ENCODE results near the gene SURF2. TPM values are rescaled to one million over a fixed set of nuclear protein-coding genes. Genes with fewer than 3 reads are reported as not detected.
"Not testable (repeated sequence)": the region's sequence is repeated elsewhere in the genome, so short reads cannot be mapped to it uniquely, and the experiment has no call there.

SURF2 gene
- 10 to 100 TPM in 3 of 4 donors, 1 to 10 TPM in 1; 3.7 to 21.4 (median 17.9) TPM for total RNA-seq

- intact Hi-C loops (cut with DNase I; ENCODE audit: low total_unique reads) = no loop called here
- H3K9me3 ChIP-seq = no peaks in the 10 kb centered on the region
- H3K36me3 ChIP-seq = peaks cover 0 to 13% (median 5%) of the 10 kb centered on the region in 4 donors
- DNase-seq = peak; percentile 93
- 0 to 1% methylated on average over 3 to 45 of the region's 78 CpGs for WGBS, 2 donors (ENCODE audit: low coverage in 1 of 2)
- H3K4me3 ChIP-seq = peak within 1 kb of the TSS; percentile 77 to 95 (median 86)
- TF ChIP-seq CTCF (IDR thresholded peaks at IDR 0.05) (peak in 2 of 5 experiments; percentile 22 to 42), EP300 (IDR thresholded peaks at IDR 0.05; ENCODE audit: low read depth) (no peak), POLR2A (IDR thresholded peaks at IDR 0.05) (peak; percentile 51), POLR2AphosphoS5 (IDR thresholded peaks at IDR 0.05) (peak; percentile 70 to 93 (median 88))
- in situ Hi-C loops (cut with MboI; ENCODE audit: low pct_ligation_motif_present in 1 of 4, low pct_unique_long_range_greater_than_20kb in 1 of 4, low sequenced_read_pairs in 3 of 4) = no loop called here
- peak within 1 kb of the TSS; percentile 81 to 92 (median 86) for H3K27ac ChIP-seq
- peaks cover 12 to 25% (median 18%) of the 10 kb centered on the region in 4 donors for H3K4me1 ChIP-seq
- H3K27me3 ChIP-seq = no peaks in the 10 kb centered on the region
These were observed at the start of gene SURF2, which contains the start of gene SURF1 for GRCh38 chr9:133356391-133357091. Gene SURF2 (plus strand): TSS chr9:133356550. CDS start chr9:133356593, 43 bp downstream. Gene SURF1 (minus strand): TSS chr9:133356487. CDS start chr9:133356453, 34 bp downstream.

- Histone ChIP-seq H3K27me3 (no peaks in the 10 kb centered on the region), H3K27ac (no peak overlapping the region), H3K4me1 (no peaks in the 10 kb centered on the region), H3K36me3 (no peaks in the 10 kb centered on the region), H3K9me3 (no peaks in the 10 kb centered on the region), H3K4me3 (no peak overlapping the region)
- WGBS, 2 donors (ENCODE audit: low coverage in 1 of 2) = 74 to 76% methylated on average over 8 to 16 of the region's 16 CpGs
- DNase-seq = no peak
- in situ Hi-C loops (cut with MboI; ENCODE audit: low pct_ligation_motif_present in 1 of 4, low pct_unique_long_range_greater_than_20kb in 1 of 4, low sequenced_read_pairs in 3 of 4) = no loop called here
- intact Hi-C loops (cut with DNase I; ENCODE audit: low total_unique reads) = no loop called here
- no peak for TF ChIP-seq POLR2AphosphoS5 (IDR thresholded peaks at IDR 0.05)
- no peak for TF ChIP-seq CTCF (IDR thresholded peaks at IDR 0.05)
- no peak for TF ChIP-seq EP300 (IDR thresholded peaks at IDR 0.05; ENCODE audit: low read depth)
- TF ChIP-seq POLR2A (IDR thresholded peaks at IDR 0.05) = no peak
These were observed 49.0 kb upstream of the SURF2 start for GRCh38 chr9:133307301-133307700.

GRCh38 chr9:133309608-133310007 is 46.7 kb upstream of the SURF2 start:
- DNase-seq = no peak
- Histone ChIP-seq H3K4me1 (no peaks in the 10 kb centered on the region), H3K36me3 (no peaks in the 10 kb centered on the region), H3K9me3 (no peaks in the 10 kb centered on the region), H3K4me3 (no peak overlapping the region), H3K27me3 (no peaks in the 10 kb centered on the region), H3K27ac (no peak overlapping the region)
- in situ Hi-C loops (cut with MboI; ENCODE audit: low pct_ligation_motif_present in 1 of 4, low pct_unique_long_range_greater_than_20kb in 1 of 4, low sequenced_read_pairs in 3 of 4) (no loop called here), intact Hi-C loops (cut with DNase I; ENCODE audit: low total_unique reads) (no loop called here)
- 87 to 93% methylated on average over 6 of the region's 6 CpGs for WGBS, 2 donors (ENCODE audit: low coverage in 1 of 2)
- TF ChIP-seq POLR2AphosphoS5 (IDR thresholded peaks at IDR 0.05) (no peak), POLR2A (IDR thresholded peaks at IDR 0.05) (no peak), CTCF (IDR thresholded peaks at IDR 0.05) (no peak), EP300 (IDR thresholded peaks at IDR 0.05; ENCODE audit: low read depth) (no peak)

- H3K9me3 ChIP-seq = no peaks in the 10 kb centered on the region
- H3K36me3 ChIP-seq = no peaks in the 10 kb centered on the region
- TF ChIP-seq EP300 (IDR thresholded peaks at IDR 0.05; ENCODE audit: low read depth) = no peak
- TF ChIP-seq POLR2A (IDR thresholded peaks at IDR 0.05) = no peak
- no peak for TF ChIP-seq CTCF (IDR thresholded peaks at IDR 0.05)
- TF ChIP-seq POLR2AphosphoS5 (IDR thresholded peaks at IDR 0.05) = no peak
- H3K27me3 ChIP-seq = no peaks in the 10 kb centered on the region
- DNase-seq = no peak
- 60 to 74% methylated on average over 2 of the region's 2 CpGs for WGBS, 2 donors (ENCODE audit: low coverage in 1 of 2)
- intact Hi-C loops (cut with DNase I; ENCODE audit: low total_unique reads) = no loop called here
- H3K4me3 ChIP-seq = no peak overlapping the region
- in situ Hi-C loops (cut with MboI; ENCODE audit: low pct_ligation_motif_present in 1 of 4, low pct_unique_long_range_greater_than_20kb in 1 of 4, low sequenced_read_pairs in 3 of 4) = no loop called here
- no peaks in the 10 kb centered on the region for H3K4me1 ChIP-seq
- H3K27ac ChIP-seq = no peak overlapping the region
These were observed 40.4 kb upstream of the SURF2 start for GRCh38 chr9:133315997-133316396.

- intact Hi-C loops (cut with DNase I; ENCODE audit: low total_unique reads); H3K27ac ChIP-seq; H3K9me3 ChIP-seq; H3K27me3 ChIP-seq; H3K4me1 ChIP-seq; H3K4me3 ChIP-seq; H3K36me3 ChIP-seq; DNase-seq; in situ Hi-C loops (cut with MboI; ENCODE audit: low pct_ligation_motif_present in 1 of 4, low pct_unique_long_range_greater_than_20kb in 1 of 4, low sequenced_read_pairs in 3 of 4): not testable (repeated sequence)
- WGBS, 2 donors (ENCODE audit: low coverage in 1 of 2) = 67% methylated on average over 7 of the region's 13 CpGs; no CpG with 5 or more reads in 1 of the 2 donors
These were observed 38.8 kb upstream of the SURF2 start for GRCh38 chr9:133317551-133317950.
